Kidney capillary endothelial cell (primary cell): ENCODE results near the gene ITGA8.

Source experiments
- DNase-seq: peaks from one replicate; pipeline ENCODE4 v3.0.0-alpha.2; 2018; ENCODE audit warnings: low spot score

The ITGA8 gene

GRCh38 chr10:15735763-15736162 lies 16.0 kb upstream of the ITGA8 start:
- no peak for DNase-seq

GRCh38 chr10:15730341-15730740 lies 10.6 kb upstream of the ITGA8 start:
- DNase-seq = no peak

- no peak for DNase-seq
Observed at GRCh38 chr10:15729890-15730289, 10.2 kb upstream of the ITGA8 start.

GRCh38 chr10:15726042-15726441 lies 6.3 kb upstream of the ITGA8 start:
- DNase-seq = no peak

- DNase-seq = no peak
Observed at GRCh38 chr10:15725603-15726002, 5.9 kb upstream of the ITGA8 start.

- DNase-seq = no peak
Observed at GRCh38 chr10:15724683-15725082, 5.0 kb upstream of the ITGA8 start.

- no peak for DNase-seq
Observed at GRCh38 chr10:15723803-15724202, 4.1 kb upstream of the ITGA8 start.

GRCh38 chr10:15720635-15721287 lies 1.0 kb upstream of the ITGA8 start:
- DNase-seq = no peak

- no peak for DNase-seq
Observed at GRCh38 chr10:15719049-15719898, 448 bp downstream of the ITGA8 start.

GRCh38 chr10:15718694-15719048 lies 1.1 kb downstream of the ITGA8 start:
- no peak for DNase-seq

- DNase-seq = peak; percentile 63
Observed at GRCh38 chr10:15715619-15716227, 4.0 kb downstream of the ITGA8 start.

- no peak for DNase-seq
Observed at GRCh38 chr10:15714847-15715246, 4.9 kb downstream of the ITGA8 start.

GRCh38 chr10:15712883-15713282 lies 6.8 kb downstream of the ITGA8 start:
- no peak for DNase-seq

GRCh38 chr10:15710455-15710854 lies 9.3 kb downstream of the ITGA8 start:
- no peak for DNase-seq

GRCh38 chr10:15705298-15705697 lies 14.4 kb downstream of the ITGA8 start:
- no peak for DNase-seq

GRCh38 chr10:15704581-15704968 lies 15.1 kb downstream of the ITGA8 start:
- no peak for DNase-seq

GRCh38 chr10:15703944-15704580 lies 15.7 kb downstream of the ITGA8 start:
- DNase-seq = no peak

GRCh38 chr10:15703151-15703880 lies 16.4 kb downstream of the ITGA8 start:
- peak; percentile 51 for DNase-seq

- peak; percentile 58 for DNase-seq
Observed at GRCh38 chr10:15700078-15700674, 19.5 kb downstream of the ITGA8 start.

- no peak for DNase-seq
Observed at GRCh38 chr10:15695852-15696251, 23.9 kb downstream of the ITGA8 start.

- no peak for DNase-seq
Observed at GRCh38 chr10:15690031-15690430, 29.7 kb downstream of the ITGA8 start.

GRCh38 chr10:15684768-15685167 lies 35.0 kb downstream of the ITGA8 start:
- no peak for DNase-seq
